HepG2 (cell line): ENCODE measurements around the gene C22orf42. TPM values are rescaled to one million over a fixed set of nuclear protein-coding genes. Genes with fewer than 3 reads are reported as not detected.

Experiments
- ATAC-seq: fragments of 200-7000 bp; cut with Tn5 transposase; 3 replicates; pipeline ENCODE4 v1.9.1; 2020; ENCODE audit warnings: mild to moderate bottlenecking, moderate library complexity
- BruUV-seq: library from RNA; stranded (reverse); fragments of 400-500 nt; replicated peaks from 2 replicates; lab custom pipeline; 2021; lab: Mats Ljungman, UMichigan
- CTCF ChIA-PET: fragments of 300-600 bp; formaldehyde crosslinking; extraction: SDS; loops from one replicate; lab custom pipeline; 2021; ENCODE audit warnings: low total read pairs, inconsistent platforms, low intra/inter-chr PET ratio; lab: Yijun Ruan, JAX
- POLR2A ChIA-PET: fragments of 350-600 bp; sonication (Branson Sonifier 250); formaldehyde crosslinking; loops from one replicate; lab custom pipeline; 2020; ENCODE audit warnings: antibody characterized with exemption, inconsistent platforms; lab: Yijun Ruan, JAX
- DNase-seq: peaks from one replicate; pipeline ENCODE4 v3.0.0-alpha.2; 2015; ENCODE audit warnings: low spot score
- FAIRE-seq: peaks from 3 replicates; lab custom pipeline; 2011; peaks lifted over from hg19 to GRCh38; lab: Jason Lieb, UNC
- H2AFZ ChIP-seq: one replicate; pipeline ENCODE4 v1.6.1; 2011; ENCODE audit warnings: low read length, inconsistent platforms
- H3K27ac ChIP-seq: fragments of 300-600 bp; 3 replicates; pipeline ENCODE4 v1.8.0; 2011; ENCODE audit warnings: mixed run types, mild to moderate bottlenecking, mixed read lengths, low read length, inconsistent platforms; ENCODE audit not compliant: insufficient read depth; ENCODE audit errors: extremely low read length
- H3K27me3 ChIP-seq, 2 experiments: fragments of 200-600 bp in 1 of 2; 2 replicates in 1 of 2; 3 replicates in 1 of 2; pipeline versions ENCODE4 v1.6.0 to v1.8.0; 2011; ENCODE audit warnings: low read length in 2 of 2, mild to moderate bottlenecking in 2 of 2, moderate library complexity in 2 of 2, inconsistent platforms in 1 of 2; ENCODE audit not compliant: insufficient read depth in 2 of 2, control insufficient read depth in 1 of 2
- H3K36me3 ChIP-seq, 2 experiments: fragments of 200-600 bp in 1 of 2; replicated peaks in 1 of 2; 2 replicates in 1 of 2; 3 replicates in 1 of 2; pipeline versions ENCODE4 v1.5.1 to v1.8.0; 2011; ENCODE audit warnings: low read length in 2 of 2, inconsistent platforms in 1 of 2; ENCODE audit not compliant: insufficient read depth in 2 of 2, control insufficient read depth in 1 of 2
- H3K4me1 ChIP-seq: 2 replicates; pipeline ENCODE4 v1.5.1; 2012; ENCODE audit warnings: low read length, inconsistent platforms; ENCODE audit not compliant: insufficient read depth
- H3K4me2 ChIP-seq: 2 replicates; pipeline ENCODE4 v1.6.0; 2011; ENCODE audit warnings: low read depth, low read length, inconsistent platforms
- H3K4me3 ChIP-seq, 3 experiments: fragments of 200-600 bp in 1 of 3; sonication (generic), shearing (Covaris generic) in 1 of 3; replicated peaks in 1 of 3; 2 replicates each; pipeline ENCODE4 v1.5.1; 2011 to 2016; ENCODE audit warnings: low read length in 3 of 3, inconsistent platforms in 2 of 3, low read depth in 2 of 3, mild to moderate bottlenecking in 2 of 3, control low read depth in 1 of 3, mixed read lengths in 1 of 3; ENCODE audit not compliant: insufficient read depth in 1 of 3
- H3K79me2 ChIP-seq: one replicate; pipeline ENCODE4 v1.6.1; 2011; ENCODE audit warnings: low read length, inconsistent platforms; ENCODE audit not compliant: insufficient read depth
- H3K9ac ChIP-seq: 2 replicates; pipeline ENCODE4 v1.6.0; 2011; ENCODE audit warnings: mild to moderate bottlenecking, low read depth, low read length, inconsistent platforms; ENCODE audit not compliant: insufficient read depth
- H3K9me3 ChIP-seq: 2 replicates; pipeline ENCODE4 v1.5.1; 2012; ENCODE audit warnings: mild to moderate bottlenecking, low read length
- H4K20me1 ChIP-seq: 2 replicates; pipeline ENCODE4 v1.6.0; 2011; ENCODE audit warnings: inconsistent platforms, mild to moderate bottlenecking, low read length, moderate library complexity; ENCODE audit not compliant: insufficient read depth
- ARID5B ChIP-seq: IDR thresholded peaks from 2 replicates; pipeline ENCODE4 v1.4.0; 2020; ENCODE audit warnings: mild to moderate bottlenecking, missing genetic modification reagents
- CENPT ChIP-seq: sonication (generic); formaldehyde crosslinking; IDR thresholded peaks from 2 replicates; pipeline ENCODE4 v1.8.0; 2022; ENCODE audit warnings: low read depth, mild to moderate bottlenecking, moderate library complexity, missing genetic modification reagents
- FOSL2 ChIP-seq: sonication (generic); formaldehyde crosslinking; IDR thresholded peaks from 2 replicates; pipeline ENCODE4 v1.4.0; 2020; ENCODE audit warnings: missing genetic modification reagents
- GPN1 ChIP-seq: sonication (generic); formaldehyde crosslinking; IDR thresholded peaks from 2 replicates; pipeline ENCODE4 v1.5.1; 2020; ENCODE audit warnings: missing genetic modification reagents, borderline replicate concordance
- JDP2 ChIP-seq: sonication (generic); formaldehyde crosslinking; IDR thresholded peaks from 2 replicates; pipeline ENCODE4 v1.8.1; 2022; ENCODE audit warnings: missing genetic modification reagents, borderline replicate concordance
- NR2F6 ChIP-seq, 2 experiments: IDR thresholded peaks; 2 replicates each; pipeline ENCODE4 v1.6.1; 2016; ENCODE audit warnings: antibody characterized with exemption in 1 of 2, mild to moderate bottlenecking in 1 of 2
- RFX3 ChIP-seq: IDR thresholded peaks from 2 replicates; pipeline ENCODE4 v1.6.1; 2016; ENCODE audit warnings: missing biosample characterization, missing genetic modification reagents
- SNAI1 ChIP-seq: sonication (generic); formaldehyde crosslinking; IDR thresholded peaks from 2 replicates; pipeline ENCODE4 v1.5.0; 2020; ENCODE audit warnings: mild to moderate bottlenecking, missing genetic modification reagents, borderline replicate concordance
- SRF ChIP-seq: IDR thresholded peaks from 2 replicates; pipeline ENCODE4 v1.6.1; 2011; ENCODE audit warnings: mild to moderate bottlenecking, low read depth, low read length, moderate library complexity
- ZKSCAN8 ChIP-seq: IDR thresholded peaks from 2 replicates; pipeline ENCODE4 v1.6.1; 2016; ENCODE audit warnings: borderline replicate concordance, missing genetic modification reagents, missing compliant biosample characterization
- ZNF550 ChIP-seq: sonication (generic); formaldehyde crosslinking; IDR thresholded peaks from 2 replicates; pipeline ENCODE4 v1.4.0; 2020; ENCODE audit warnings: mild to moderate bottlenecking, missing genetic modification reagents, borderline replicate concordance
- ZNF576 ChIP-seq: sonication (generic); formaldehyde crosslinking; IDR thresholded peaks from 2 replicates; pipeline ENCODE4 v1.4.0; 2020; ENCODE audit warnings: mild to moderate bottlenecking, missing genetic modification reagents
- ZNF747 ChIP-seq: sonication (generic); formaldehyde crosslinking; IDR thresholded peaks from 2 replicates; pipeline ENCODE4 v1.8.1; 2023; ENCODE audit warnings: missing genetic modification reagents, mild to moderate bottlenecking, borderline replicate concordance
- WGBS: methylation state at CpG from one replicate; pipeline ENCODE4 v1.1.6; 2017; ENCODE audit warnings: low lambda C conversion rate; 5-methylcytosine and 5-hydroxymethylcytosine counted together
- in situ Hi-C: cut with HindIII; loops from 2 replicates; pipeline ENCODE4 v1.10.0; 2017; ENCODE audit warnings: low pct_unique_long_range_greater_than_20kb; ENCODE audit not compliant: extremely low pct_ligation_motif_present
- intact Hi-C: fragments of 100-400 bp; cut with micrococcal nuclease; formaldehyde crosslinking; loops from one replicate; pipeline ENCODE4 v1.10.0; 2022; ENCODE audit not compliant: unreplicated experiment
- polyA plus RNA-seq, 8 experiments: library from polyadenylated mRNA; depleted of rRNA in 3 of 8; stranded (reverse) in 7 of 8; unstranded in 1 of 8; fragments of >200 nt; fragmentation: Illumina TruSeq in 4 of 8; extraction: Trizol in 4 of 8; gene quantifications; 2 replicates each; pipeline versions ENCODE4 v1.2.1 to v1.2.3, GENCODE V29; 2011 to 2016; ENCODE audit warnings: low read depth in 4 of 8, missing spikeins in 1 of 8, mixed read lengths in 1 of 8; ENCODE audit not compliant: insufficient read depth in 1 of 8
- total RNA-seq, 5 experiments: library from RNA; depleted of rRNA; stranded (reverse); fragments of >200 nt; fragmentation: Illumina TruSeq; extraction: Trizol; gene quantifications; 2 replicates each; pipeline ENCODE4 v1.2.3, GENCODE V29; 2016; ENCODE audit warnings: low read depth in 1 of 5

The C22orf42 gene
- total and polyA plus RNA-seq, 2 of the 13 experiments (the other 11 are each of a cell fraction or from before 2014, with no cell fraction given): not detected

DNA sequence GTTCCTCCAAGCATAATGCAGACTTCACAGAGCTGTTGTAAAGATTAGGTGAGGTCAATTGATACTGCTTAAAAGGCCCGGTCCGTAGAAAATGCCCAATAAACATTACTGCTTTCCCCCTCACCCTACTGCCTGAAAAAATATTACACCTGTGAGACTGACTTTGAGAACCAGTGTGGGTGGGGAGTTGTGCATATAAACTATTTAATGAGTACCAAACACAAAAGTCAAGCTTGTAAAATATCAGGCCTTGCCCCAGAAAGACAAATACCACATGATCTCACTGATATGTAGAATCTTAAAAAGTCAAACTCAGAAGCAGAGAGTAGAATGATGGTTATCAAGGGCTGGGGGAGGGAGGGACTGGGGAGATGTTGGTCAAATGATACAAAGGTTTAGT lies 46.7 kb downstream of the C22orf42 start:
- TF ChIP-seq ZNF576 (CRISPR knock-in tag) (no peak), ZNF747 (CRISPR knock-in tag) (no peak), ARID5B (no peak), SNAI1 (CRISPR knock-in tag) (no peak), JDP2 (no peak), GPN1 (no peak), FOSL2 (CRISPR knock-in tag) (no peak), SRF (no peak), ZKSCAN8 (no peak), RFX3 (no peak), CENPT (CRISPR knock-in tag) (no peak), NR2F6 (IDR thresholded peaks at IDR 0.05) (no peak), NR2F6 (CRISPR knock-in tag; IDR thresholded peaks at IDR 0.05) (no peak), ZNF550 (no peak)
- no peak for DNase-seq
- H3K36me3 ChIP-seq: no peaks in the 10 kb centered on the region
- no peak overlapping the region for H3K4me2 ChIP-seq
- no peaks in the 10 kb centered on the region for H3K79me2 ChIP-seq
- ChIA-PET CTCF (no interaction called here), POLR2A (no interaction called here)
- no peak for FAIRE-seq
- H3K4me3 ChIP-seq: no peak overlapping the region
- H3K9me3 ChIP-seq: no peaks in the 10 kb centered on the region
- no peaks in the 10 kb centered on the region for H3K4me1 ChIP-seq
- H2AFZ ChIP-seq: no peak overlapping the region
- no peak overlapping the region for H3K27ac ChIP-seq
- no peak overlapping the region for H3K9ac ChIP-seq
- intact Hi-C loops: no loop called here
- H4K20me1 ChIP-seq: no peaks in the 10 kb centered on the region
- in situ Hi-C loops: no loop called here
- no TSS peak for BruUV-seq
- WGBS: 0% methylated on average over 2 of the region's 2 CpGs
- ATAC-seq: no peak
- H3K27me3 ChIP-seq: peaks cover 0 to 6% of the 10 kb centered on the region in 2 experiments; a peak in 2 of 5 replicates
